Immature natural killer cell (primary cell): ENCODE results near the gene CCDC51. TPM values are rescaled to one million over a fixed set of nuclear protein-coding genes. Genes with fewer than 3 reads are reported as not detected.
A peak's percentile ranks its signal among the peaks of the same experiment; 100 is the strongest.
"Not testable (repeated sequence)": the region's sequence is repeated elsewhere in the genome, so short reads cannot be mapped to it uniquely, and the experiment has no call there.

Source experiments
- DNase-seq, 3 donors: peaks; one replicate each; pipeline ENCODE4 v3.0.0; 2022; ENCODE audit warnings: mixed read lengths in 1 of 3
- H3K27ac Mint-ChIP-seq, 6 donors: one replicate each; pipeline ENCODE4 v1.8.0; 2020; ENCODE audit warnings: mixed read lengths in 6 of 6, mild to moderate bottlenecking in 5 of 6, inconsistent platforms in 4 of 6, moderate library complexity in 3 of 6
- H3K27me3 Mint-ChIP-seq, 3 donors: one replicate each; pipeline ENCODE4 v1.8.0; 2020 to 2021; ENCODE audit warnings: low read depth in 3 of 3, mild to moderate bottlenecking in 3 of 3, mixed read lengths in 3 of 3, moderate library complexity in 3 of 3, inconsistent platforms in 1 of 3
- H3K36me3 Mint-ChIP-seq, 3 donors: one replicate each; pipeline ENCODE4 v1.8.0; 2020; ENCODE audit warnings: mixed read lengths in 3 of 3, inconsistent platforms in 2 of 3, mild to moderate bottlenecking in 2 of 3
- H3K4me1 Mint-ChIP-seq, 2 donors: one replicate each; pipeline ENCODE4 v1.8.0; 2020; ENCODE audit warnings: inconsistent platforms in 2 of 2, mild to moderate bottlenecking in 2 of 2, mixed read lengths in 2 of 2, moderate library complexity in 1 of 2
- H3K4me3 Mint-ChIP-seq, 5 donors: one replicate each; pipeline ENCODE4 v1.8.0; 2020; ENCODE audit warnings: mild to moderate bottlenecking in 5 of 5, mixed read lengths in 5 of 5, inconsistent platforms in 3 of 5, moderate library complexity in 3 of 5
- H3K9me3 Mint-ChIP-seq, 6 donors: one replicate each; pipeline ENCODE4 v1.8.0; 2020; ENCODE audit warnings: mild to moderate bottlenecking in 6 of 6, mixed read lengths in 6 of 6, inconsistent platforms in 4 of 6, moderate library complexity in 3 of 6
- polyA plus RNA-seq, 3 donors: library from polyadenylated mRNA; unstranded; fragments of 300-500 nt; fragmentation: Illumina TruSeq; gene quantifications; one replicate each; pipeline ENCODE4 v1.2.3, GENCODE V29; 2021

Gene CCDC51
- polyA plus RNA-seq, 3 donors from 2014 or later: 10.2 to 16.3 (median 10.6) TPM

GRCh38 chr3:48409291-48410201 is 30.4 kb downstream of the CCDC51 start:
- DNase-seq: no peak
- Mint-ChIP-seq H3K4me3 (no peak overlapping the region), H3K36me3 (no peaks in the 10 kb centered on the region), H3K27me3 (peaks cover 0 to 3% (median 2%) of the 10 kb centered on the region in 3 donors), H3K9me3 (no peaks in the 10 kb centered on the region), H3K27ac (no peak overlapping the region), H3K4me1 (no peaks in the 10 kb centered on the region)

- DNase-seq: no peak
- Mint-ChIP-seq H3K9me3 (no peaks in the 10 kb centered on the region), H3K27me3 (peaks cover 0 to 3% (median 2%) of the 10 kb centered on the region in 3 donors), H3K36me3 (no peaks in the 10 kb centered on the region), H3K4me3 (no peak overlapping the region), H3K27ac (no peak overlapping the region), H3K4me1 (no peaks in the 10 kb centered on the region)
Observed at GRCh38 chr3:48408823-48409281, 31.1 kb downstream of the CCDC51 start.

DNA sequence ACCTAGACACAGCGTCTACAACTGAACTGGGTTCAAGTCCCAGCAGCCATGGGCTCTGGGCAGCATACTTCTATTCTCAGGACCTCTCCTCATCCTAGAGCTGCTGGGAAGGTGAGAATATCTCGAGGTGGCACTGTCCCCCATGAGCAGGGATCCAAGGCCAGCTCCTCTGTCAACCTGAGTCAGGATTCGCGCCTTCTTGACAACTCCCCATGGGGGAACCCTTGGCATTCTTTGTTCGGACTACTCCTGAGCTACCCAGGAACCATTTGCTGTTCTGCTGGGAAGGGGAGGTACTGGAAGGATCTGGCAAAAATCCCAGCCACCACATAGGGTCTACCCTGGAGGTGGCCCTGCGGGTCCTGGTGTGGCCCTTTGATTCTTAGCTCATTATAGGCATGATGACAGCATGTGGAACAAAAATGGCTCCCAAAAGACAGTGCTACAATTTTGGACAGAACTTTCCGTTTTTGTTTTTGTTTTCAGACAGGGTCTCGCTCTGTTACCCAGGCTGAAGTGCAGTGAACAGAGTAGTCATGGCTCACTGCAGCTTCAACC is 32.3 kb downstream of the CCDC51 start:
- Mint-ChIP-seq H3K27me3 (peaks cover 0 to 5% (median 0%) of the 10 kb centered on the region in 3 donors), H3K36me3 (no peaks in the 10 kb centered on the region), H3K27ac (peak overlapping the region in 1 of 6 donors; percentile 50), H3K4me3 (no peak overlapping the region), H3K4me1 (no peaks in the 10 kb centered on the region), H3K9me3 (no peaks in the 10 kb centered on the region)
- no peak for DNase-seq

GRCh38 chr3:48406443-48407431 is 33.2 kb downstream of the CCDC51 start:
- H3K27me3 Mint-ChIP-seq: peaks cover 0 to 2% (median 0%) of the 10 kb centered on the region in 3 donors
- H3K27ac Mint-ChIP-seq: no peak overlapping the region
- no peaks in the 10 kb centered on the region for H3K36me3 Mint-ChIP-seq
- no peaks in the 10 kb centered on the region for H3K4me1 Mint-ChIP-seq
- no peaks in the 10 kb centered on the region for H3K9me3 Mint-ChIP-seq
- DNase-seq: no peak
- no peak overlapping the region for H3K4me3 Mint-ChIP-seq

- no peaks in the 10 kb centered on the region for H3K4me1 Mint-ChIP-seq
- H3K27ac Mint-ChIP-seq: no peak overlapping the region
- no peak for DNase-seq
- no peaks in the 10 kb centered on the region for H3K9me3 Mint-ChIP-seq
- no peaks in the 10 kb centered on the region for H3K36me3 Mint-ChIP-seq
- no peak overlapping the region for H3K4me3 Mint-ChIP-seq
- H3K27me3 Mint-ChIP-seq: peaks cover 0 to 2% (median 0%) of the 10 kb centered on the region in 3 donors
Observed at GRCh38 chr3:48405971-48406370, 33.9 kb downstream of the CCDC51 start.

- Mint-ChIP-seq H3K36me3 (no peaks in the 10 kb centered on the region), H3K27me3 (peaks cover 0 to 3% (median 2%) of the 10 kb centered on the region in 3 donors), H3K9me3 (no peaks in the 10 kb centered on the region), H3K4me3 (no peak overlapping the region), H3K4me1 (no peaks in the 10 kb centered on the region), H3K27ac (no peak overlapping the region)
- DNase-seq: no peak
Observed at GRCh38 chr3:48405343-48405881, 34.5 kb downstream of the CCDC51 start.

DNA sequence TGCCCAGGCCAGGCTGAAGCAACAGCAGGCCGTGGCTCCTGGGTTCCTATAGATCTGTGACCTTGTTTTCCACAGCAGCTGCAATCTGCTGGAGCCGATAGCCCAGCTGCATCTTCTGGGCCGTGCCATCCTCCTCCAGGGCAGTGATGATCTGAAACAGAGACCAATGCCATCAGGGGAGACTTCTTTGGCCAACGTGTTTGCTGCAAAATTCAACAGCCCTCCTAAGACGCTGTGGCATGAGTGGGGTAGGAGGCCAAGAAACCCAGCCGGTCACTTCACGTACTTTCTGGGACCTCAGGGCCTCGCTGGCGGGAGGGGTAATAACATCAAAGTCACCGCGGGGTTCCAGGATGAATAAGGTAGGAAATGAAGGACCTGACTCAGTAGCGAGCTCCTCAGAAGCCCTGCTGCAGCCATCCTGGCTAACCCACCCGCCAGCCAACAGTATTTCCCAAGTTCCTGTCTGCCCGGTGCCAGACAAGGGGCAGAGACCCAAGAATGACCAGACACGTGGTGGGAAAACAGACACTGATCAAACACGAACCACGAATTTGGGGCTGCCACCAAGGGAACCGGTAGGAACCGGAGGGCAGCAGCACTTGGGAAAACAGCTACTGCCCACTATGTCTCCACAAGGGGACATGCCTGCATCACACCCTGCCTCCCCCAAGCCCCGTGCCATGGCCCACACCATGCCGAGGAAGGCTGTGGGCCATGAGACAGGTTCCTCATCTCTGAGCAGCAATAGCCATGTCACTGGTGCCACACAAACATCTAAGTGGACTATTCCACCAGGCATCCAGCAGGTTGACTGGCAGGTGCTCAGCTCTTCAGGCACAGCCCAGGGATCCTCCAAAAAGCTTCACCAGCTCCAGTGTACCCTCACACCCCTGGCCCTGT is 35.2 kb downstream of the CCDC51 start:
- H3K4me3 Mint-ChIP-seq: no peak overlapping the region
- no peaks in the 10 kb centered on the region for H3K36me3 Mint-ChIP-seq
- no peak overlapping the region for H3K27ac Mint-ChIP-seq
- peaks cover 2 to 3% (median 3%) of the 10 kb centered on the region in 3 donors for H3K27me3 Mint-ChIP-seq
- no peaks in the 10 kb centered on the region for H3K9me3 Mint-ChIP-seq
- DNase-seq: no peak
- no peaks in the 10 kb centered on the region for H3K4me1 Mint-ChIP-seq

DNA sequence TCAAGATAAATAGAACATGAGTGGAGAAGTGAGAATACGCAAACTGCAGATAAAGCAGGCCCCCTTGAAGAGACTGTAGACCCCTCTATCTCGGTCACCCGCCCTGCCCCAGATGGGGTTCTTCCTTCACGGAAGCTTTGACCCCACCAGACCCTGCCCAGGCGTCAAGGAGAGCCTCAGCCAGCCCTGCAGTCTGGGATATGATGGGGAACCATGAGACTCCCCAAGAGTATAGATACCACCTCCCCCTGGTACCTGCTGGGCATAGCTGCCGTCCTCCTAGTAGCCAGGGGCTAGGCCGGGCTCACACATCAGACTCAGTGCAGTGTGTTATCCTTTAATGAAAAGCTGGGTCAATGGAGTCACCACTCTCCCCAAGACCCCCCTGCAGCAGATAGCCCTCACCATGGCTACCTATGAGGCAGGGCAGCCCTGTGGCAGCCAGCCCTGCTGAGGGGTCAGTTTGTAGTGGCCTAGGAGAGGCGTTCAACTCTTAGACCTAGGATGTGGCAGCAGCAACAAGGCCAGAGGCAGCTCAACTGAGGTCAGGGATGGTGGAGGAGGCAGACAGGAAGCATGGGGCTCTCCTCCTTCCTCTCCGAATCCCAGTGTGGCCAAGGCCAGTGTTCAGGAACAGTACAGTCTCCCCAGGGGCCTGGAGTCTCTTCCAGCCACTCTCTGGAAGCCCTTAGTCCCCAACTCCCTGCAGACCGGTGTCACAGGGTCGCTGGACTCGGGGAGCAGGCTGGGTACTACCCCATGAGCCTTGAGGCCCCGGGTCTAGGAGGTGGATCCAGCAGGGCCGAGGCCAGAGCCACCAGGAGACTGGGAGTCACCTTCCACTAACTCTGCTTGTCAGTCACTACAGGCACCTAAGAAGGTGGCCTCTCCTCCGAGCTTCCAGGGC is 36.1 kb downstream of the CCDC51 start:
- no peaks in the 10 kb centered on the region for H3K36me3 Mint-ChIP-seq
- no peaks in the 10 kb centered on the region for H3K9me3 Mint-ChIP-seq
- peaks cover 3% of the 10 kb centered on the region in 3 donors for H3K27me3 Mint-ChIP-seq
- no peak overlapping the region for H3K27ac Mint-ChIP-seq
- DNase-seq: no peak
- H3K4me1 Mint-ChIP-seq: no peaks in the 10 kb centered on the region
- H3K4me3 Mint-ChIP-seq: no peak overlapping the region

- peaks cover 3% of the 10 kb centered on the region in 3 donors for H3K27me3 Mint-ChIP-seq
- peak overlapping the region in 1 of 6 donors; percentile 23 for H3K27ac Mint-ChIP-seq
- H3K36me3 Mint-ChIP-seq: no peaks in the 10 kb centered on the region
- no peaks in the 10 kb centered on the region for H3K4me1 Mint-ChIP-seq
- H3K4me3 Mint-ChIP-seq: no peak overlapping the region
- DNase-seq: no peak
- no peaks in the 10 kb centered on the region for H3K9me3 Mint-ChIP-seq
Observed at GRCh38 chr3:48402907-48403306, 37.0 kb downstream of the CCDC51 start.

- Mint-ChIP-seq H3K36me3 (no peaks in the 10 kb centered on the region), H3K9me3 (no peaks in the 10 kb centered on the region), H3K27me3 (peaks cover 3 to 4% (median 4%) of the 10 kb centered on the region in 3 donors), H3K4me1 (no peaks in the 10 kb centered on the region), H3K27ac (no peak overlapping the region), H3K4me3 (no peak overlapping the region)
- no peak for DNase-seq
Observed at GRCh38 chr3:48402281-48402732, 37.6 kb downstream of the CCDC51 start.

DNA sequence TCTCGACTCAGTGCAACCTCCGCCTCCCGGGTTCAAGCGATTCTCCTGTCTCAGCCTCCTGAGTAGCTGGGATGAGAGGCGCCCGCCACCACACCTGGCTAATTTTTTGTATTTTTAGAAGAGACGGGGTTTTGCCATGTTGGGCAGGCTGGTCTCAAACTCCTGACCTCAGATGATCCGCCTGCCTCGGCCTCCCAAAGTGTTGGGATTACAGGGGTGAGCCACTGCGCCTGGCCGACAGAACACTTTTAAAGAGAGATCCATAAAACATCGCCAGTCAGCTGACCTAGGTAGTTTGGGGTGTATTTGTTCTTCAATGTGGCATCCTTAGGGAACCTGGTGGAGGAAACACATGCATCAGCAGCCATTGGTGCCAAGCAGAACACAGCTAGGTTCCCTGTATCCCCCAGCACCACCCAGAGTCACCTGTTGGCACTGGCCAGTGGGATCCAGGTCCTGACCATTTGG is 38.5 kb downstream of the CCDC51 start:
- not testable (repeated sequence) for H3K36me3 Mint-ChIP-seq, H3K4me1 Mint-ChIP-seq, H3K9me3 Mint-ChIP-seq, DNase-seq, H3K27me3 Mint-ChIP-seq, H3K4me3 Mint-ChIP-seq, H3K27ac Mint-ChIP-seq
